H1 (cell line): Measurements from ENCODE around the gene CELSR1. TPM values are rescaled to one million over a fixed set of nuclear protein-coding genes. Genes with fewer than 3 reads are reported as not detected.

Experiments used
- CTCF ChIA-PET: fragments of 300-600 bp; sonication (Branson Sonifier 250); formaldehyde crosslinking; loops from one replicate; lab custom pipeline; 2021; ENCODE audit not compliant: partially characterized antibody; lab: Charles Lee
- POLR2A ChIA-PET: fragments of 300-600 bp; sonication (Branson Sonifier 250); formaldehyde crosslinking; loops from one replicate; lab custom pipeline; 2021; ENCODE audit warnings: inconsistent platforms; ENCODE audit not compliant: partially characterized antibody; lab: Charles Lee
- DNase-seq, 2 experiments: peaks; one replicate each; pipeline versions ENCODE4 v3.0.0 to v3.0.0-alpha.2; 2010 to 2022; ENCODE audit warnings: low spot score in 2 of 2, low read depth in 1 of 2, mixed read lengths in 1 of 2
- FAIRE-seq: peaks from 2 replicates; lab custom pipeline; 2011; peaks lifted over from hg19 to GRCh38; lab: Jason Lieb, UNC
- H2AFZ ChIP-seq: 2 replicates; pipeline ENCODE4 v1.8.1; 2012; ENCODE audit warnings: low read length, inconsistent platforms
- H2AK5ac ChIP-seq: 2 replicates; pipeline ENCODE4 v1.6.1; 2013; ENCODE audit warnings: low read depth, low read length
- H2BK120ac ChIP-seq: replicated peaks from 2 replicates; pipeline ENCODE3; 2013; ENCODE audit warnings: low read depth, low read length, inconsistent platforms
- H2BK12ac ChIP-seq: 2 replicates; pipeline ENCODE4 v1.6.1; 2013; ENCODE audit warnings: low read depth, low read length
- H2BK15ac ChIP-seq: 2 replicates; pipeline ENCODE4 v1.6.1; 2013; ENCODE audit warnings: low read length
- H2BK20ac ChIP-seq: 2 replicates; pipeline ENCODE4 v1.6.1; 2013; ENCODE audit warnings: low read length
- H2BK5ac ChIP-seq: 2 replicates; pipeline ENCODE4 v1.6.1; 2013; ENCODE audit warnings: low read depth, low read length
- H3K14ac ChIP-seq: 2 replicates; pipeline ENCODE4 v1.6.1; 2013; ENCODE audit warnings: inconsistent platforms; ENCODE audit not compliant: insufficient read length
- H3K18ac ChIP-seq: 2 replicates; pipeline ENCODE4 v1.6.1; 2013; ENCODE audit warnings: low read length; ENCODE audit errors: extremely low read depth
- H3K23ac ChIP-seq: 2 replicates; pipeline ENCODE4 v1.6.1; 2013; ENCODE audit warnings: inconsistent platforms; ENCODE audit not compliant: insufficient read length
- H3K23me2 ChIP-seq: 2 replicates; pipeline ENCODE4 v1.6.1; 2013; ENCODE audit warnings: low read depth, low read length
- H3K27ac ChIP-seq: 2 replicates; pipeline ENCODE4 v1.6.1; 2011; ENCODE audit warnings: low read depth, low read length, inconsistent platforms
- H3K27me3 ChIP-seq, 4 experiments: replicated peaks in 1 of 4; 1 replicate in 1 of 4; 2 replicates in 3 of 4; pipeline versions ENCODE4 v1.6.1 to v1.8.1; 2011 to 2013; ENCODE audit warnings: low read length in 3 of 4, mild to moderate bottlenecking in 3 of 4, inconsistent platforms in 2 of 4, mixed read lengths in 2 of 4, moderate library complexity in 1 of 4; ENCODE audit not compliant: control insufficient read depth in 3 of 4, insufficient read depth in 3 of 4; ENCODE audit errors: extremely low read depth in 1 of 4
- H3K36me3 ChIP-seq, 4 experiments: 2 replicates each; pipeline versions ENCODE4 v1.6.1 to v1.8.1; 2011 to 2013; ENCODE audit warnings: mild to moderate bottlenecking in 4 of 4, low read length in 3 of 4, moderate library complexity in 2 of 4, control low read depth in 1 of 4, inconsistent platforms in 1 of 4; ENCODE audit not compliant: insufficient read depth in 4 of 4, control insufficient read depth in 2 of 4
- H3K4ac ChIP-seq: replicated peaks from 2 replicates; pipeline ENCODE3; 2013; ENCODE audit warnings: low read length, low read depth, mixed read lengths, inconsistent platforms; ENCODE audit not compliant: insufficient read length
- H3K4me1 ChIP-seq, 4 experiments: replicated peaks in 1 of 4; 1 replicate in 1 of 4; 2 replicates in 3 of 4; pipeline versions ENCODE4 v1.6.1 to v1.8.1; 2011 to 2013; ENCODE audit warnings: low read length in 3 of 4, inconsistent platforms in 2 of 4, mixed read lengths in 1 of 4; ENCODE audit not compliant: insufficient read depth in 4 of 4, control insufficient read depth in 3 of 4
- H3K4me2 ChIP-seq, 2 experiments: 2 replicates each; pipeline versions ENCODE4 v1.6.1 to v1.8.1; 2011 to 2013; ENCODE audit warnings: low read depth in 2 of 2, low read length in 2 of 2, control low read depth in 1 of 2, inconsistent platforms in 1 of 2, mild to moderate bottlenecking in 1 of 2; ENCODE audit not compliant: insufficient read depth in 1 of 2
- H3K4me3 ChIP-seq, 4 experiments: fragments of 200-600, 300-600 bp in 1 of 4; sonication (generic), shearing (Covaris generic), sonication (Bioruptor Twin) in 1 of 4; 2 replicates each; pipeline versions ENCODE4 v1.5.1 to v1.8.1; 2011 to 2016; ENCODE audit warnings: low read length in 4 of 4, low read depth in 3 of 4, control low read depth in 2 of 4, inconsistent platforms in 2 of 4, mild to moderate bottlenecking in 2 of 4, mixed read lengths in 1 of 4, moderate library complexity in 1 of 4; ENCODE audit not compliant: insufficient read depth in 2 of 4; ENCODE audit errors: extremely low read depth in 1 of 4
- H3K56ac ChIP-seq: replicated peaks from 2 replicates; pipeline ENCODE3; 2013; ENCODE audit warnings: low read depth, mild to moderate bottlenecking, mixed read lengths, low read length, inconsistent platforms; ENCODE audit not compliant: insufficient read length
- H3K79me1 ChIP-seq: 2 replicates; pipeline ENCODE4 v1.6.1; 2013; ENCODE audit warnings: low read depth, low read length, control low read depth
- H3K79me2 ChIP-seq, 2 experiments: 2 replicates each; pipeline versions ENCODE4 v1.6.1 to v1.8.1; 2012 to 2013; ENCODE audit warnings: low read length in 2 of 2, mild to moderate bottlenecking in 2 of 2, inconsistent platforms in 1 of 2; ENCODE audit not compliant: insufficient read depth in 2 of 2, control insufficient read depth in 1 of 2
- H3K9ac ChIP-seq, 4 experiments: replicated peaks in 1 of 4; 1 replicate in 1 of 4; 2 replicates in 3 of 4; pipeline versions ENCODE4 v1.6.1 to v1.8.1; 2011 to 2013; ENCODE audit warnings: low read depth in 3 of 4, low read length in 3 of 4, control low read depth in 2 of 4, mild to moderate bottlenecking in 2 of 4, moderate library complexity in 2 of 4, inconsistent platforms in 1 of 4; ENCODE audit errors: extremely low read depth in 1 of 4
- H3K9me3 ChIP-seq, 2 experiments: 2 replicates each; pipeline versions ENCODE4 v1.6.1 to v1.8.1; 2012 to 2013; ENCODE audit warnings: mild to moderate bottlenecking in 2 of 2, moderate library complexity in 2 of 2, control low read depth in 1 of 2, inconsistent platforms in 1 of 2, low read depth in 1 of 2, low read length in 1 of 2, mixed read lengths in 1 of 2; ENCODE audit not compliant: insufficient read depth in 2 of 2
- H4K20me1 ChIP-seq, 2 experiments: replicated peaks in 1 of 2; 2 replicates each; pipeline versions ENCODE3 to v1.8.1; 2011 to 2013; ENCODE audit warnings: inconsistent platforms in 2 of 2, low read length in 2 of 2, mild to moderate bottlenecking in 1 of 2; ENCODE audit not compliant: insufficient read depth in 2 of 2, control insufficient read depth in 1 of 2
- H4K5ac ChIP-seq: 2 replicates; pipeline ENCODE4 v1.6.1; 2013; ENCODE audit warnings: low read length, low read depth, mixed read lengths, inconsistent platforms; ENCODE audit not compliant: insufficient read length
- H4K8ac ChIP-seq: 2 replicates; pipeline ENCODE4 v1.8.0; 2013; ENCODE audit warnings: mild to moderate bottlenecking, moderate library complexity, low read length, inconsistent platforms; ENCODE audit not compliant: insufficient read depth; ENCODE audit errors: extremely low read depth
- H4K91ac ChIP-seq: replicated peaks from 2 replicates; pipeline ENCODE3; 2013; ENCODE audit warnings: low read length, mixed read lengths, inconsistent platforms; ENCODE audit not compliant: insufficient read length
- CTBP2 ChIP-seq: IDR thresholded peaks from 2 replicates; pipeline ENCODE4 v1.7.0; 2011; ENCODE audit warnings: borderline replicate concordance, mild to moderate bottlenecking, moderate library complexity, mixed read lengths, low read length; ENCODE audit not compliant: insufficient read depth, insufficient read length
- GABPA ChIP-seq: IDR thresholded peaks from 2 replicates; pipeline ENCODE4 v1.6.1; 2011; ENCODE audit warnings: mild to moderate bottlenecking, low read length, moderate library complexity, borderline replicate concordance; ENCODE audit not compliant: insufficient read depth
- HDAC2 ChIP-seq, 2 experiments: fragments of 300-600 bp in 1 of 2; sonication (generic) in 1 of 2; IDR thresholded peaks; 2 replicates each; pipeline ENCODE4 v1.6.1; 2011 to 2012; ENCODE audit warnings: low read depth in 2 of 2, low read length in 2 of 2, mild to moderate bottlenecking in 2 of 2, moderate library complexity in 2 of 2, borderline replicate concordance in 1 of 2, inconsistent platforms in 1 of 2
- JUND ChIP-seq: IDR thresholded peaks from 2 replicates; pipeline ENCODE4 v1.6.1; 2011; ENCODE audit warnings: mild to moderate bottlenecking, improper control_type of control experiment, low read length
- SAP30 ChIP-seq: fragments of 300-600 bp; sonication (generic); IDR thresholded peaks from 2 replicates; pipeline ENCODE4 v1.7.1; 2012; ENCODE audit warnings: low read length, moderate library complexity, mild to moderate bottlenecking, inconsistent platforms; ENCODE audit not compliant: insufficient read depth, insufficient replicate concordance
- WGBS, 2 experiments: shearing (Covaris generic) in 1 of 2; methylation state at CpG; one replicate each; pipeline versions ENCODE4 v1.1.6 to v1.1.7; 2013 to 2015; ENCODE audit warnings: low lambda C conversion rate in 2 of 2, mixed read lengths in 2 of 2, inconsistent platforms in 1 of 2, low coverage in 1 of 2, missing lambda C conversion rate in 1 of 2; ENCODE audit not compliant: insufficient replicate concordance in 2 of 2, insufficient coverage in 1 of 2, insufficient read length in 1 of 2; ENCODE audit errors: extremely low coverage in 1 of 2, missing lambda C conversion rate in 1 of 2; 5-methylcytosine and 5-hydroxymethylcytosine counted together
- polyA plus RNA-seq, 7 experiments: library from polyadenylated mRNA; depleted of rRNA in 3 of 7; stranded (reverse) in 5 of 7; unstranded in 2 of 7; fragments of >200 nt in 5 of 7; fragments of 200-250 nt in 2 of 7; gene quantifications; 1 replicate in 5 of 7; 2 replicates in 1 of 7; 4 replicates in 1 of 7; pipeline versions ENCODE4 v1.2.1 to v1.2.3, GENCODE V29; 2011 to 2013; ENCODE audit warnings: missing spikeins in 2 of 7, mixed read lengths in 2 of 7
- total RNA-seq: library from RNA; stranded (reverse); fragmentation: NEBNext Ultra II Directional; extraction: Animal tissue kit (Norgen Biotek cat#: 25700); gene quantifications from 2 replicates; pipeline ENCODE4 v1.2.1, GENCODE V29; 2021

CELSR1 gene
- total and polyA plus RNA-seq, 2 of the 8 experiments (the other 6 are each of a cell fraction or from before 2014, with no cell fraction given), result 9.0 to 12.4 TPM

GRCh38 chr22:46466255-46466676 is 71.2 kb downstream of the CELSR1 start:
- ChIA-PET CTCF (no interaction called here), POLR2A (no interaction called here)
- WGBS, 2 experiments, result 79% methylated on average over 10 of the region's 10 CpGs; no CpG with 5 or more reads in 1 of the 2 experiments
- Histone ChIP-seq H2BK12ac (no peak overlapping the region), H4K8ac (no peak overlapping the region), H3K23ac (no peak overlapping the region), H4K20me1 (peaks cover 0 to 4% of the 10 kb centered on the region in 2 experiments), H4K5ac (no peak overlapping the region), H2AFZ (no peak overlapping the region), H3K4ac (no peak overlapping the region), H3K27ac (no peak overlapping the region), H2BK120ac (no peak overlapping the region), H3K4me1 (no peaks in the 10 kb centered on the region), H3K79me1 (no peaks in the 10 kb centered on the region), H3K9me3 (no peaks in the 10 kb centered on the region), H2AK5ac (no peak overlapping the region), H4K91ac (no peak overlapping the region), H3K23me2 (no peaks in the 10 kb centered on the region), H2BK5ac (no peak overlapping the region), H3K18ac (no peak overlapping the region), H3K4me3 (no peak overlapping the region)
- FAIRE-seq, result no peak
- no peak for DNase-seq
- TF ChIP-seq SAP30, result no peak
- TF ChIP-seq HDAC2 (IDR thresholded peaks at IDR 0.05; ENCODE audit: borderline replicate concordance in 1 of 2, low read depth in 2 of 2, low read length in 2 of 2), result no peak
- TF ChIP-seq JUND, result no peak
- no peak for TF ChIP-seq CTBP2
- TF ChIP-seq GABPA, result no peak
- TF ChIP-seq, all 59 proteins: peak for 0
- no peaks in the 10 kb centered on the region for H3K79me2 ChIP-seq
- H2BK15ac ChIP-seq, result no peak overlapping the region
- H2BK20ac ChIP-seq, result no peak overlapping the region
- H3K56ac ChIP-seq, result no peak overlapping the region
- no peak overlapping the region for H3K14ac ChIP-seq
- no peak overlapping the region for H3K4me2 ChIP-seq
- no peak overlapping the region for H3K9ac ChIP-seq
- no peaks in the 10 kb centered on the region for H3K27me3 ChIP-seq
- H3K36me3 ChIP-seq, result no peaks in the 10 kb centered on the region; a peak in 1 of 8 replicates
